Lower leg skin (tissue), 4 donors: ENCODE measurements around the gene TOMM20. TPM values are rescaled to one million over a fixed set of nuclear protein-coding genes. Genes with fewer than 3 reads are reported as not detected.

Source experiments
- DNase-seq, 2 donors: peaks; one replicate each; pipeline ENCODE4 v3.0.0-alpha.2; 2019; ENCODE audit warnings: low spot score in 2 of 2
- H3K4me3 ChIP-seq: fragments of 200-600 bp; sonication (generic); 2 replicates; pipeline ENCODE4 v1.5.1; 2017; ENCODE audit warnings: mild to moderate bottlenecking, low read depth; ENCODE audit not compliant: poor library complexity, severe bottlenecking
- POLR2A ChIP-seq, 2 donors: fragments of 450-650 bp; IDR thresholded peaks; one replicate each; pipeline ENCODE4 v1.6.1; 2016 to 2017; ENCODE audit warnings: antibody characterized with exemption in 2 of 2, mild to moderate bottlenecking in 1 of 2, moderate library complexity in 1 of 2
- WGBS, 2 donors: methylation state at CpG; one replicate each; pipeline ENCODE4 v1.1.5; 2018; 5-methylcytosine and 5-hydroxymethylcytosine counted together
- intact Hi-C: fragments of 100-400 bp; cut with DNase I; formaldehyde crosslinking; loops from one replicate; pipeline ENCODE4 v1.15.0; 2023; ENCODE audit warnings: low total_unique reads
- total RNA-seq, 4 donors: library from RNA; depleted of rRNA; stranded (reverse); fragments of >200 nt; gene quantifications; one replicate each; pipeline ENCODE4 v1.1.0, GENCODE V29; 2016
- TF ChIP-seq, protein P1 (sequence below), 3 donors: fragments of 450-650 bp; IDR thresholded peaks; one replicate each; pipeline ENCODE4 v1.5.1; 2016; ENCODE audit warnings: antibody characterized with exemption in 3 of 3, mild to moderate bottlenecking in 3 of 3, moderate library complexity in 2 of 3

The TOMM20 gene
- total RNA-seq, 4 donors from 2014 or later: 69.4 to 121 (median 112) TPM

- H3K4me3 ChIP-seq: no peak overlapping the region
- 75 to 76% methylated on average over 12 of the region's 12 CpGs for WGBS, 2 donors
- TF ChIP-seq, protein P1, sequence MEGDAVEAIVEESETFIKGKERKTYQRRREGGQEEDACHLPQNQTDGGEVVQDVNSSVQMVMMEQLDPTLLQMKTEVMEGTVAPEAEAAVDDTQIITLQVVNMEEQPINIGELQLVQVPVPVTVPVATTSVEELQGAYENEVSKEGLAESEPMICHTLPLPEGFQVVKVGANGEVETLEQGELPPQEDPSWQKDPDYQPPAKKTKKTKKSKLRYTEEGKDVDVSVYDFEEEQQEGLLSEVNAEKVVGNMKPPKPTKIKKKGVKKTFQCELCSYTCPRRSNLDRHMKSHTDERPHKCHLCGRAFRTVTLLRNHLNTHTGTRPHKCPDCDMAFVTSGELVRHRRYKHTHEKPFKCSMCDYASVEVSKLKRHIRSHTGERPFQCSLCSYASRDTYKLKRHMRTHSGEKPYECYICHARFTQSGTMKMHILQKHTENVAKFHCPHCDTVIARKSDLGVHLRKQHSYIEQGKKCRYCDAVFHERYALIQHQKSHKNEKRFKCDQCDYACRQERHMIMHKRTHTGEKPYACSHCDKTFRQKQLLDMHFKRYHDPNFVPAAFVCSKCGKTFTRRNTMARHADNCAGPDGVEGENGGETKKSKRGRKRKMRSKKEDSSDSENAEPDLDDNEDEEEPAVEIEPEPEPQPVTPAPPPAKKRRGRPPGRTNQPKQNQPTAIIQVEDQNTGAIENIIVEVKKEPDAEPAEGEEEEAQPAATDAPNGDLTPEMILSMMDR (IDR thresholded peaks at IDR 0.05): no peak
- no peak for TF ChIP-seq POLR2A (IDR thresholded peaks at IDR 0.05)
- intact Hi-C loops: loop anchor here (1.0 to 10.0 kb wide), 2 partner anchors 45 to 309 kb away; no protein-coding TSS in a partner anchor
- DNase-seq: no peak
These were observed 23.3 kb downstream of the TOMM20 start for GRCh38 chr1:235105051-235106043.

- DNase-seq: no peak
- H3K4me3 ChIP-seq: no peak overlapping the region
- TF ChIP-seq POLR2A (IDR thresholded peaks at IDR 0.05): no peak
- TF ChIP-seq, protein P1 (IDR thresholded peaks at IDR 0.05): no peak
- intact Hi-C loops: loop anchor here (10.0 kb wide), 1 partner anchor 312 kb away; no protein-coding TSS in a partner anchor
- WGBS, 2 donors: 33 to 34% methylated on average over 4 of the region's 4 CpGs
These were observed 25.6 kb downstream of the TOMM20 start for GRCh38 chr1:235102993-235103411.

DNA sequence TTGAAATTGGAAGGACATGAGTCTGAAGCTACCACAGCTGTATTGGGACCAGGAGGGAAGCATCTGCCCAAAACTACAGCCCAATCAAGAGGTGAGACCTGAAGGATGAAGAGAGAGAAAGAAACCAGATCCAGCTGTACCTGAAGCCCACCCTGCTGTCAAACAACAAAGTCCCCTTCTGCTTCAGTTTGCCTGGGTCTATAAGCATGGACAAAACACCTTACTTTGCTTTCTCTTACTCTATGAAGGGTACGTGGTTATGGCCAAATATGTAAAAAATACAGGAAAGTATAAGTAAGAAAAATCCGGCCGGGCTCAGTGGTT, 26.4 kb downstream of the TOMM20 start:
- no peak overlapping the region for H3K4me3 ChIP-seq
- TF ChIP-seq POLR2A (IDR thresholded peaks at IDR 0.05): no peak
- TF ChIP-seq, protein P1 (IDR thresholded peaks at IDR 0.05): no peak
- intact Hi-C loops: loop anchor here (10.0 kb wide), 1 partner anchor 313 kb away; no protein-coding TSS in a partner anchor
- WGBS, 2 donors: 77 to 83% methylated on average over 3 of the region's 3 CpGs
- no peak for DNase-seq

DNA sequence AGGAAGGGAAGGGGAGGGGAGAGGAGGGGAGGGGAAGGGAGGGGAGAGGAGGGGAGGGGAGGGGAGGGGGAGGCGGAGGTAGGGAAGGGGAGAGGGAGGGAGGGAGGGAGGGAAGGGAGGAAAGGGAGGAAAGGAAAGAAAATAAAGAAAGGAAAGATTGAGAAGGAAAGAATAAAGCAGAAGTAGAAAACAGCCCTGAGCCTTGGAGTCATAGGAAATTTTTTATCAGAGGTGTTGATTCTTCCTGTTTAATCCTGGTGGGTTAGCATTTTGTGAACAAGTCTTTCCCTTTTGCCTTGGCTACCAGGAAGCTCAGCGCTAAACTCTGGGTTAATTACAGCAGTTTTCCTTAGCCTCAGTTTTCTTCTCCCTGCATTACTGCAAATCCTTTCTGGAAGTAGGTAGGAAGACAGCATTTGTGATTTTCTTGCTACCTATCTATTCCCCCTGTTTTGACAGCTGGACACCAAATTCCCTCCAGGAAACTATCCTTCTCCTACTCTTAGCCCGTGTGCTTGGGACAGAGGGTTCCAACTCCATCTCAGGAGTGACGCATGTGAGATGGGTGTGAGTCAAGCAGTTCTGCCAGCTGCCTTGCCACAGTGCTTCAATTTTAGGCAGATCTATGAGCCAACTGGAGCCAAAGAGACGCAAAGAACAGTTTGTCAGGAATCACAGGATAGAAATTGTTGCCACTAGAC, 26.9 kb downstream of the TOMM20 start:
- WGBS, 2 donors: 56 to 66% methylated on average over 5 of the region's 5 CpGs
- intact Hi-C loops: loop anchor here (10.0 kb wide), 1 partner anchor 313 kb away; no protein-coding TSS in a partner anchor
- no peak for TF ChIP-seq POLR2A (IDR thresholded peaks at IDR 0.05)
- TF ChIP-seq, protein P1 (IDR thresholded peaks at IDR 0.05): no peak
- no peak overlapping the region for H3K4me3 ChIP-seq
- DNase-seq: no peak

GRCh38 chr1:235100194-235100772, 28.4 kb downstream of the TOMM20 start:
- TF ChIP-seq, protein P1 (IDR thresholded peaks at IDR 0.05): no peak
- no peak for TF ChIP-seq POLR2A (IDR thresholded peaks at IDR 0.05)
- no peak overlapping the region for H3K4me3 ChIP-seq
- WGBS, 2 donors: 58 to 76% methylated on average over 13 of the region's 13 CpGs
- intact Hi-C loops: loop anchor here (10.0 kb wide), 1 partner anchor 315 kb away; no protein-coding TSS in a partner anchor
- DNase-seq: peak in 1 of 2 donors; percentile 83
